WTC11 (cell line): ENCODE measurements around the gene CYSRT1. TPM values are rescaled to one million over a fixed set of nuclear protein-coding genes. Genes with fewer than 3 reads are reported as not detected.

ENCODE experiments used
- ATAC-seq: fragments of 200-7000 bp; cut with Tn5 transposase; 2 replicates; pipeline ENCODE4 v1.10.0; 2021; ENCODE audit warnings: mild to moderate bottlenecking, moderate library complexity
- CTCF ChIA-PET: fragments of 300-600 bp; sonication (Branson Sonifier 250); formaldehyde crosslinking; loops from one replicate; lab custom pipeline; 2021; ENCODE audit warnings: antibody characterized with exemption; lab: Charles Lee
- POLR2A ChIA-PET: fragments of 350-600 bp; sonication (Branson Sonifier 250); formaldehyde crosslinking; loops from one replicate; lab custom pipeline; 2021; ENCODE audit warnings: antibody characterized with exemption; lab: Charles Lee
- DNase-seq: peaks from one replicate; pipeline ENCODE4 v3.0.0; 2021; ENCODE audit warnings: low spot score
- H3K27ac Mint-ChIP-seq: 2 replicates; pipeline ENCODE4 v1.8.0; 2021; ENCODE audit warnings: mixed read lengths
- H3K27me3 Mint-ChIP-seq: 2 replicates; pipeline ENCODE4 v1.8.0; 2021; ENCODE audit warnings: low read depth, mild to moderate bottlenecking, moderate library complexity, mixed read lengths
- H3K36me3 Mint-ChIP-seq: 2 replicates; pipeline ENCODE4 v1.8.0; 2021; ENCODE audit warnings: mixed read lengths
- H3K4me1 Mint-ChIP-seq: 2 replicates; pipeline ENCODE4 v1.8.0; 2022; ENCODE audit warnings: mixed read lengths
- H3K4me3 Mint-ChIP-seq: 2 replicates; pipeline ENCODE4 v1.8.0; 2021; ENCODE audit warnings: mild to moderate bottlenecking, moderate library complexity, mixed read lengths
- H3K9me3 Mint-ChIP-seq: 2 replicates; pipeline ENCODE4 v1.8.0; 2021; ENCODE audit warnings: mixed read lengths
- ATF1 ChIP-seq: sonication (generic); formaldehyde crosslinking; IDR thresholded peaks from 2 replicates; pipeline ENCODE4 v1.8.1; 2023; ENCODE audit warnings: mild to moderate bottlenecking, moderate library complexity, missing genetic modification reagents
- E2F4 ChIP-seq: sonication (generic); formaldehyde crosslinking; IDR thresholded peaks from 2 replicates; pipeline ENCODE4 v1.8.1; 2022; ENCODE audit warnings: low read depth, mild to moderate bottlenecking, moderate library complexity, missing genetic modification reagents, borderline replicate concordance
- EMX1 ChIP-seq: fragments of 250-450 bp; sonication (Bioruptor Pico); IDR thresholded peaks from 2 replicates; pipeline ENCODE4 v1.8.0; 2021; ENCODE audit warnings: mild to moderate bottlenecking
- FOXK1 ChIP-seq: sonication (generic); formaldehyde crosslinking; IDR thresholded peaks from 2 replicates; pipeline ENCODE4 v1.8.0; 2022; ENCODE audit warnings: mild to moderate bottlenecking, moderate library complexity, missing genetic modification reagents
- FOXP4 ChIP-seq: sonication (generic); formaldehyde crosslinking; IDR thresholded peaks from 2 replicates; pipeline ENCODE4 v1.8.0; 2022; ENCODE audit warnings: mild to moderate bottlenecking, missing genetic modification reagents
- GABPB1 ChIP-seq: sonication (generic); formaldehyde crosslinking; IDR thresholded peaks from 2 replicates; pipeline ENCODE4 v1.8.1; 2023; ENCODE audit warnings: mild to moderate bottlenecking, missing genetic modification reagents
- GTF2I ChIP-seq: fragments of 250-450 bp; sonication (Bioruptor Pico); conservative IDR thresholded peaks from 2 replicates; pipeline ENCODE4 v1.4.0; 2021; ENCODE audit warnings: mild to moderate bottlenecking
- HMGA2 ChIP-seq: fragments of 250-450 bp; sonication (Bioruptor Pico); IDR thresholded peaks from 2 replicates; pipeline ENCODE4 v1.4.0; 2021; ENCODE audit warnings: mild to moderate bottlenecking, moderate library complexity
- HMGXB4 ChIP-seq: sonication (generic); formaldehyde crosslinking; IDR thresholded peaks from 2 replicates; pipeline ENCODE4 v1.8.1; 2023; ENCODE audit warnings: mild to moderate bottlenecking, moderate library complexity, missing genetic modification reagents
- MLX ChIP-seq: sonication (generic); formaldehyde crosslinking; IDR thresholded peaks from 2 replicates; pipeline ENCODE4 v1.8.1; 2023; ENCODE audit warnings: mild to moderate bottlenecking, missing genetic modification reagents, moderate library complexity
- MXD4 ChIP-seq: fragments of 250-450 bp; sonication (Bioruptor Pico); IDR thresholded peaks from 2 replicates; pipeline ENCODE4 v1.8.0; 2021; ENCODE audit warnings: mild to moderate bottlenecking, moderate library complexity, borderline replicate concordance
- NFE2L1 ChIP-seq: sonication (generic); formaldehyde crosslinking; IDR thresholded peaks from 2 replicates; pipeline ENCODE4 v1.8.1; 2023; ENCODE audit warnings: missing genetic modification reagents
- NR2C2 ChIP-seq: sonication (generic); formaldehyde crosslinking; IDR thresholded peaks from 2 replicates; pipeline ENCODE4 v1.8.0; 2022; ENCODE audit warnings: mild to moderate bottlenecking, missing genetic modification reagents
- PRDM15 ChIP-seq: sonication (generic); formaldehyde crosslinking; IDR thresholded peaks from 2 replicates; pipeline ENCODE4 v1.8.0; 2022; ENCODE audit warnings: missing genetic modification reagents
- SMAD3 ChIP-seq: sonication (generic); formaldehyde crosslinking; IDR thresholded peaks from 2 replicates; pipeline ENCODE4 v1.8.0; 2022; ENCODE audit warnings: missing genetic modification reagents, mild to moderate bottlenecking, borderline replicate concordance
- SMAD4 ChIP-seq: sonication (generic); formaldehyde crosslinking; IDR thresholded peaks from 2 replicates; pipeline ENCODE4 v1.8.0; 2022; ENCODE audit warnings: mild to moderate bottlenecking, missing genetic modification reagents
- SOX15 ChIP-seq: fragments of 250-450 bp; sonication (Bioruptor Pico); IDR thresholded peaks from 2 replicates; pipeline ENCODE4 v1.9.0; 2021; ENCODE audit warnings: mild to moderate bottlenecking
- SP1 ChIP-seq: sonication (generic); formaldehyde crosslinking; conservative IDR thresholded peaks from 2 replicates; pipeline ENCODE4 v1.8.1; 2022; ENCODE audit warnings: missing genetic modification reagents
- USF1 ChIP-seq: sonication (generic); formaldehyde crosslinking; IDR thresholded peaks from 2 replicates; pipeline ENCODE4 v1.8.0; 2022; ENCODE audit warnings: mild to moderate bottlenecking, missing genetic modification reagents
- ZBTB21 ChIP-seq: sonication (generic); formaldehyde crosslinking; IDR thresholded peaks from 2 replicates; pipeline ENCODE4 v1.8.1; 2023; ENCODE audit warnings: mild to moderate bottlenecking, missing genetic modification reagents, borderline replicate concordance
- ZBTB43 ChIP-seq: sonication (generic); formaldehyde crosslinking; IDR thresholded peaks from 2 replicates; pipeline ENCODE4 v1.8.1; 2023; ENCODE audit warnings: mild to moderate bottlenecking, missing genetic modification reagents
- ZNF396 ChIP-seq: fragments of 250-450 bp; sonication (Bioruptor Pico); IDR thresholded peaks from 2 replicates; pipeline ENCODE4 v1.8.0; 2021; ENCODE audit warnings: mild to moderate bottlenecking, moderate library complexity, borderline replicate concordance
- ZNF671 ChIP-seq: fragments of 250-450 bp; sonication (Bioruptor Pico); IDR thresholded peaks from 2 replicates; pipeline ENCODE4 v1.8.0; 2021; ENCODE audit warnings: mild to moderate bottlenecking
- total RNA-seq: library from RNA; stranded (reverse); gene quantifications from 3 replicates; pipeline ENCODE4 v1.2.3, GENCODE V29; 2021

CYSRT1 gene
- total RNA-seq, 1 experiment from 2014 or later = 3.5 TPM

GRCh38 chr9:137223078-137223970 is 1.6 kb upstream of the CYSRT1 start:
- DNase-seq (peak; percentile 97), ATAC-seq (peak; percentile 73)
- H3K4me3 Mint-ChIP-seq = peak overlapping the region; percentile 77
- H3K27me3 Mint-ChIP-seq = no peaks in the 10 kb centered on the region
- H3K9me3 Mint-ChIP-seq = no peaks in the 10 kb centered on the region
- no peak overlapping the region for H3K27ac Mint-ChIP-seq
- H3K36me3 Mint-ChIP-seq = no peaks in the 10 kb centered on the region
- CTCF ChIA-PET = interaction anchor here (0.6 to 8.9 kb wide), 35 partner anchors 10 to 459 kb away, joined by 3 to 143 read pairs (median 5); partner anchors contain the start of genes EXD3, GRIN1, NOXA1 and NPDC1
- POLR2A ChIA-PET = interaction anchor here (0.7 to 2.8 kb wide), 8 partner anchors 12 to 194 kb away, joined by 3 to 12 read pairs (median 4); partner anchors contain the start of genes MAN1B1 and TPRN
- H3K4me1 Mint-ChIP-seq = peaks cover 3% of the 10 kb centered on the region
- TF ChIP-seq USF1 (CRISPR knock-in tag) (peak; percentile 23; the same call in 1 of the 2 replicates), SMAD3 (CRISPR knock-in tag) (no peak), SOX15 (CRISPR knock-in tag) (no peak), ZNF671 (no peak), SP1 (CRISPR knock-in tag) (peak; percentile 76; the same call in 1 of the 2 replicates), GTF2I (CRISPR knock-in tag) (no peak), NFE2L1 (no peak), MLX (no peak), ZBTB43 (CRISPR knock-in tag) (0 out of 2 replicates have a peak, but pooled peaks have one; percentile 12), ATF1 (CRISPR knock-in tag) (no peak), E2F4 (CRISPR knock-in tag) (no peak), SMAD4 (CRISPR knock-in tag) (no peak), NR2C2 (no peak), MXD4 (CRISPR knock-in tag) (no peak), HMGXB4 (CRISPR knock-in tag) (no peak), GABPB1 (no peak; the same call in 1 of the 2 replicates), ZNF396 (CRISPR knock-in tag) (no peak), FOXP4 (CRISPR knock-in tag) (peak; percentile 50; the same call in 1 of the 2 replicates), HMGA2 (no peak), FOXK1 (CRISPR knock-in tag) (0 out of 2 replicates have a peak, but pooled peaks have one; percentile 14), PRDM15 (CRISPR knock-in tag) (peak; percentile 97), EMX1 (CRISPR knock-in tag) (no peak), ZBTB21 (peak; percentile 42; the same call in 1 of the 2 replicates)
